Activated naive CD4-positive, alpha-beta T cell treated with anti-CD3 and anti-CD28 coated beads for 36 hours (primary cell): ENCODE data around the gene ZNF652. TPM values are rescaled to one million over a fixed set of nuclear protein-coding genes. Genes with fewer than 3 reads are reported as not detected.
A peak's percentile ranks its signal among the peaks of the same experiment; 100 is the strongest.
"Not testable (repeated sequence)": the region's sequence is repeated elsewhere in the genome, so short reads cannot be mapped to it uniquely, and the experiment has no call there.

ENCODE experiments used
- CTCF ChIA-PET: fragments of 350-600 bp; sonication (Branson Sonifier 250); formaldehyde crosslinking; loops from one replicate; lab custom pipeline; 2021; ENCODE audit warnings: antibody characterized with exemption; lab: Charles Lee
- DNase-seq: peaks from one replicate; pipeline ENCODE4 v3.0.0-alpha.2; 2020
- H3K27ac Mint-ChIP-seq: one replicate; pipeline ENCODE4 v1.8.0; 2021; ENCODE audit warnings: mild to moderate bottlenecking, mixed read lengths
- H3K27me3 Mint-ChIP-seq: one replicate; pipeline ENCODE4 v1.8.0; 2021; ENCODE audit warnings: low read depth, mixed read lengths
- H3K36me3 Mint-ChIP-seq: one replicate; pipeline ENCODE4 v1.8.0; 2021; ENCODE audit warnings: low read depth, mixed read lengths
- H3K4me1 Mint-ChIP-seq: one replicate; pipeline ENCODE4 v1.8.0; 2021; ENCODE audit warnings: low read depth, mixed read lengths
- H3K4me3 Mint-ChIP-seq: one replicate; pipeline ENCODE4 v1.8.0; 2021; ENCODE audit warnings: mild to moderate bottlenecking, moderate library complexity, mixed read lengths
- H3K9me3 Mint-ChIP-seq: one replicate; pipeline ENCODE4 v1.8.0; 2021; ENCODE audit warnings: mixed read lengths
- intact Hi-C: fragments of 100-400 bp; cut with micrococcal nuclease; formaldehyde crosslinking; loops from one replicate; pipeline ENCODE4 v1.15.1; 2023
- total RNA-seq, 2 experiments: library from RNA; stranded (reverse); gene quantifications; one replicate each; pipeline ENCODE4 v1.2.3, GENCODE V29; 2021

The ZNF652 gene
- total RNA-seq, 2 experiments from 2014 or later, result 5.5 to 5.8 TPM

DNA sequence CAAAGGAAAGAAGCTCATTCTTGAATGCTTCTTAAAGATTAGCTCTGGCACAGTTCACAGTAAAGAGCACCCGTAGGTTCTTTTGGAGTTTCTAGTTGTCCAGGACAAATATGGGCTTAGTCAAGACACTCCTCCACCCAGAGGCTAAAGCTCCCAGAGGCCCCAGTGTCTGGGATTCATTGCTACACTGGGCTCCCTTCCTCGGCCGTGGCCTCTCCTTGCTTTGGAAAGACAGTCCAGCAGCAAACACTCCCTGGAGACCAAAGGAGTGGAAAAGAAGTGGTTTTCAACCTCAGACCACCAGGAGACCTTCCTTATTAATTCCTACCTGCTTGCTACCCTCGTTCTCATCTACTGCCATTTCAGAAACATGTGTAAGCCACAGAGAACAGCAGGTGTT lies 35.5 kb upstream of the ZNF652 start:
- no peaks in the 10 kb centered on the region for H3K27me3 Mint-ChIP-seq
- no peak overlapping the region for H3K27ac Mint-ChIP-seq
- no peak overlapping the region for H3K4me3 Mint-ChIP-seq
- CTCF ChIA-PET, result interaction anchor here (0.6 to 1.9 kb wide), 12 partner anchors 9 to 281 kb away, joined by 3 to 22 read pairs (median 3); no protein-coding TSS in a partner anchor
- intact Hi-C loops, result no loop called here
- no peak for DNase-seq
- H3K36me3 Mint-ChIP-seq, result peaks cover 3% of the 10 kb centered on the region
- peaks cover 4% of the 10 kb centered on the region for H3K4me1 Mint-ChIP-seq
- no peaks in the 10 kb centered on the region for H3K9me3 Mint-ChIP-seq

- Mint-ChIP-seq H3K36me3 (no peaks in the 10 kb centered on the region), H3K4me3 (no peak overlapping the region), H3K27me3 (no peaks in the 10 kb centered on the region), H3K9me3 (no peaks in the 10 kb centered on the region), H3K27ac (no peak overlapping the region), H3K4me1 (peaks cover 31% of the 10 kb centered on the region)
- DNase-seq, result no peak
- CTCF ChIA-PET, result interaction anchor here (0.6 to 2.0 kb wide), 10 partner anchors 14 to 213 kb away, joined by 3 to 12 read pairs (median 3); no protein-coding TSS in a partner anchor
- intact Hi-C loops, result no loop called here
These were observed 31.6 kb upstream of the ZNF652 start for GRCh38 chr17:49393491-49394255.

GRCh38 chr17:49390548-49391324 lies 28.7 kb upstream of the ZNF652 start:
- Mint-ChIP-seq H3K27me3 (no peaks in the 10 kb centered on the region), H3K9me3 (no peaks in the 10 kb centered on the region), H3K4me1 (peaks cover 47% of the 10 kb centered on the region), H3K27ac (no peak overlapping the region), H3K4me3 (no peak overlapping the region), H3K36me3 (no peaks in the 10 kb centered on the region)
- DNase-seq, result peak; percentile 22
- intact Hi-C loops, result no loop called here
- CTCF ChIA-PET, result interaction anchor here (0.6 to 3.7 kb wide), 6 partner anchors 14 to 168 kb away, joined by 3 to 26 read pairs (median 4); no protein-coding TSS in a partner anchor

DNA sequence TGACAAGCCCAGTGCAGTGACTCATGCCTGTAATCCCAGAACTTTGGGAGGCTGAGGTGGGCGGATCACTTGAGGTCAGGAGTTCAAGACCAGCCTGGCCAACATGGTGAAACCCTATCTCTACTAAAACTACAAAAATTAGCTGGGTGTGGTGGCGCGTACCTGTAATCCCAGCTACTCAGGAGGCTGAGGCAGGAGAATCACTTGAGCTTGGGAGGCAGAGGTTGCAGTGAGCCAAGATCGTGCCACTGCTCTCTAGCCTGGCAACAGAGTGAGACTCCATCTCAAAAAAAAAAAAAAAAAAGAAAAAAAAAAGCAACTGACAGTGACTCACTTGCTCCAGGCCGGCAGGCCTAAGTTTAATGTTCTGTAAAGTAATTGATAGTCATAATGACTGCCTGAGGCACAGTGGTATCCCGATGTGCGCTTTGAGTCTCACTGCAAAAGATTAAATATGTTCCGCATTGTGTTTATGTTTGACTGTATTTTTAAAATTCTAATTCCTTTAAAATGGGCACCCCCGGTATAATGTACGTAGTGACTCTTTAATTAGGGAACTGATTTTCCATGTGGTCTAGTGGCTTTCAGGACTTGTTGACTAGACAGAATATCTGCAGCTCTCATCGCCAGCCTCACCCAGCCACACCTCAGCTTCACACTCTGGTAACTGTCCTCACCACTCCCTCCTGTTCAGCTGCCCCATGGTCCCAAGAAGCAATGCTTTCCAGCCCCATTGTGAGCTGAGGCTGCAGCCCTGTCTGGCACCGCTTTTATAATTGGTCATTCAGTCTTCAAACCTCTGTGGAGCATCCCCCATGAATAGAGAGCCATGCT lies 27.7 kb upstream of the ZNF652 start:
- H3K4me3 Mint-ChIP-seq, H3K27me3 Mint-ChIP-seq, H3K9me3 Mint-ChIP-seq, H3K36me3 Mint-ChIP-seq: not testable (repeated sequence)
- intact Hi-C loops, result loop anchor here (5.0 kb wide), 1 partner anchor 162 kb away; no protein-coding TSS in a partner anchor
- CTCF ChIA-PET, result interaction anchor here (0.7 to 3.7 kb wide), 10 partner anchors 7 to 383 kb away, joined by 3 to 26 read pairs (median 3); no protein-coding TSS in a partner anchor
- peaks cover 43% of the 10 kb centered on the region for H3K4me1 Mint-ChIP-seq
- H3K27ac Mint-ChIP-seq, result peak overlapping the region; percentile 76
- DNase-seq, result peak; percentile 53

DNA sequence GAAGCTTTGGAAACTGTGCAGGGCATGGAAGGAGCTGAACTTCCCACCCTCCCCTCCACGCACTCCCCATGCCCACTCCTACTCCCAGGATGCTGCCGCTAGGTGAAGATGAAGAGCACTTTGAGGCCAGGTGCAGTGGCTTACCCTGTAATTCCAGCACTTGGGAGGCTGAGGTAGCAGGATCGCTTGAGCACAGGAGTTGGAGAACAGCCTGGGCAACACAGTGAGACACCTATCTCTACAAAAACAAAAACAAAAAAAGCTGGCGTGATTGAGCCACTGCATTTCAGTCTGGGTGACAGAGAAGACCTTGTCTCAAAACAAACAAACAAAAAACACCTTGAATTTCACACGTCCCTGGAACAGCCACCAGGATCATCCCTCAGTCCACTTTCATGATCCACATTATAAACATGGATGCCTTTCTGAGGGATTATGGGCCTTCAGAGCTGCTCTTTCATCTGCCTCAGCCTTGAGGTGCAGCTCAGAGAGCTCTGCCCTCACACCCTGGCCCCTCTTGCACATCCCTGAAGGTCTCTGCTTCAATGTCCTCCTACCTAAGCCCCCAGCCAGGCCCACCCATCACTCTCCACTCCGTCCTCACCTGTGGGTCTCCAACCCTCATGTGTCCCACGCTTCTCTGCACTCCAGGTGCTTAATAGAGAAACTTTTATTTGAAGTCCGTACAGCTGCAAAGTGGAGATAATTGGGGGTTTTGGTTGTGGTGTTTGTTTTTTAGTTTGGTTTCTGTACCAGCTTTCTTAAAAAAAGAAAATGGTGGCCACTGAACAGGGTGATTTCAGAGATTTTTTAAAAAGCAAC lies 26.9 kb upstream of the ZNF652 start:
- Mint-ChIP-seq H3K4me1 (peaks cover 43% of the 10 kb centered on the region), H3K9me3 (no peaks in the 10 kb centered on the region), H3K27ac (peak overlapping the region; percentile 76), H3K4me3 (peak overlapping the region; percentile 30), H3K27me3 (no peaks in the 10 kb centered on the region), H3K36me3 (no peaks in the 10 kb centered on the region)
- intact Hi-C loops, result loop anchor here (1.0 to 5.0 kb wide), 2 partner anchors 27 to 162 kb away; partner anchors contain the start of gene ZNF652
- no peak for DNase-seq
- CTCF ChIA-PET, result interaction anchor here (0.6 to 3.7 kb wide), 11 partner anchors 8 to 382 kb away, joined by 3 to 26 read pairs (median 3); no protein-coding TSS in a partner anchor

- DNase-seq, result peak; percentile 56
- no peaks in the 10 kb centered on the region for H3K9me3 Mint-ChIP-seq
- CTCF ChIA-PET, result interaction anchor here (1.2 to 3.7 kb wide), 5 partner anchors 19 to 168 kb away, joined by 4 to 26 read pairs (median 5); no protein-coding TSS in a partner anchor
- intact Hi-C loops, result loop anchor here (1.0 to 5.0 kb wide), 2 partner anchors 26 to 161 kb away; partner anchors contain the start of gene ZNF652
- peak overlapping the region; percentile 30 for H3K4me3 Mint-ChIP-seq
- no peaks in the 10 kb centered on the region for H3K27me3 Mint-ChIP-seq
- H3K4me1 Mint-ChIP-seq, result peaks cover 43% of the 10 kb centered on the region
- H3K27ac Mint-ChIP-seq, result peak overlapping the region; percentile 76
- no peaks in the 10 kb centered on the region for H3K36me3 Mint-ChIP-seq
These were observed 26.2 kb upstream of the ZNF652 start for GRCh38 chr17:49388290-49388640.

DNA sequence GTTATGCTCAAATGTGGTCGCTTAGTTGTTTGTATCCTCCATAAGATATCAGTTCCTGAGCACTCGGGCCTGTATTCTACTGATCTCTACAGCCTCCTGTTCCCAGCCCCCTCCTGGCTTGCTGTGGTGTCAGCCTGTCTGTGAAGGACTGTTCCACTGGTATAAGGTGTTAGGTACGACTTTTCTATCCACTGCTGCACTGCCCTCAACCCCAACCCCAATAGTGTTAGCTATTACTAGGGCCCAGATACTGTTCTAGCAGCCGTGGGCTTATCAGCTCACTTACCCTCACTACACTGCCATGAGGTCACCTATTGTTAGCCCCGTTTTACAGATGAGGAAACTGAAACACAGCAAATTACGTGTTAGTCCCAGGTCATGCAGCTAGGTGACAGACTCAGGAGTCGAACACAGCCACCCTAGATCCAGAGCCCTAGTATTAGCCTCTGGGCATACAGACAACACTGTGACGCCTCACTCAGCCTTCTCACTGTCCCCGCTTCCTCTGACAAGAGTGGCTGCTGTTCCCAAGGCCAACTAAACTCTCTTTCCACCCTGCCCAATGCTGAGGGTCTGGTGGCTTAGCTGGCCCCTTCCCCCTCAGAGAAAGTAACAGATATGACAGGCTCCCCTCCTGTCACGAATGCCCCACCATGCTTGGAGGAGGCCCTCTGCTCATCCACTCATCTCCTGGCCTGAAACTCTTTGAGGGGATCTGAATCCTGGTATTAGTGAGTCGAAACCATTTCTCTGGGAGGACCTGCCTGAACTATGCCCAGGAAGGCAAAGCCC lies 25.6 kb upstream of the ZNF652 start:
- H3K4me1 Mint-ChIP-seq, result peaks cover 43% of the 10 kb centered on the region
- H3K36me3 Mint-ChIP-seq, result no peaks in the 10 kb centered on the region
- peak overlapping the region; percentile 30 for H3K4me3 Mint-ChIP-seq
- peak; percentile 24 for DNase-seq
- CTCF ChIA-PET, result interaction anchor here (0.6 to 3.7 kb wide), 9 partner anchors 19 to 182 kb away, joined by 3 to 26 read pairs (median 4); no protein-coding TSS in a partner anchor
- H3K27ac Mint-ChIP-seq, result peak overlapping the region; percentile 76
- H3K9me3 Mint-ChIP-seq, result no peaks in the 10 kb centered on the region
- intact Hi-C loops, result loop anchor here (1.0 to 5.0 kb wide), 2 partner anchors 25 to 160 kb away; partner anchors contain the start of gene ZNF652
- H3K27me3 Mint-ChIP-seq, result no peaks in the 10 kb centered on the region

GRCh38 chr17:49386373-49386772 lies 24.3 kb upstream of the ZNF652 start:
- intact Hi-C loops, result loop anchor here (5.0 kb wide), 1 partner anchor 159 kb away; no protein-coding TSS in a partner anchor
- no peaks in the 10 kb centered on the region for H3K27me3 Mint-ChIP-seq

DNA sequence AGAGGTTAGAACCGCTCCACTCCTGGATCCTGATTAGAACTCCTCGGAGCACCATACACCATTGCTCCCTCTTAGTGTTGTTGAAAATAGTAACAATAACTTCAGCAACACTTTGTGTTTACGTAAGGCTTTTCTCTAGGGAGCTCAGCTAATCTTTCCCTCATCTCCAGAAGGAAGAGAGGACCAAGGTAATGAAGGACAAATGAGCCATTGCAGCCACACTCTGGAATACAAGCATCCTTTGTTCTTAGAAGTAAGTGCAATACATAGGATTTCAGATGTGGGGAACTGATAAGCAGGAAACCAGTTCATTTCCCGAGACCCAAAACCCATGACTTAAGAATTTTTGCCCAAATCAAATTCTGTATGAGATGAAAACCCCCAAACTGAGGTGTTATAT lies 22.9 kb upstream of the ZNF652 start:
- DNase-seq, result no peak
- intact Hi-C loops, result loop anchor here (5.0 kb wide), 1 partner anchor 158 kb away; no protein-coding TSS in a partner anchor
- Mint-ChIP-seq H3K36me3 (no peaks in the 10 kb centered on the region), H3K27me3 (no peaks in the 10 kb centered on the region), H3K4me3 (no peak overlapping the region), H3K4me1 (peaks cover 27% of the 10 kb centered on the region), H3K9me3 (no peaks in the 10 kb centered on the region), H3K27ac (no peak overlapping the region)
- CTCF ChIA-PET, result no interaction called here

More at GRCh38 chr17:49386373-49386772, 24.3 kb upstream of the ZNF652 start:
- peaks cover 42% of the 10 kb centered on the region for H3K4me1 Mint-ChIP-seq
- CTCF ChIA-PET, result interaction anchor here (0.5 to 0.9 kb wide), 3 partner anchors 18 to 71 kb away, joined by 3 to 4 read pairs (median 3); no protein-coding TSS in a partner anchor
- no peak overlapping the region for H3K27ac Mint-ChIP-seq
- no peaks in the 10 kb centered on the region for H3K36me3 Mint-ChIP-seq
- DNase-seq, result no peak
- H3K4me3 Mint-ChIP-seq, result no peak overlapping the region
- no peaks in the 10 kb centered on the region for H3K9me3 Mint-ChIP-seq

GRCh38 chr17:49383060-49383459 lies 21.0 kb upstream of the ZNF652 start:
- Mint-ChIP-seq H3K27ac (no peak overlapping the region), H3K4me3 (no peak overlapping the region), H3K9me3 (no peaks in the 10 kb centered on the region), H3K4me1 (peaks cover 10% of the 10 kb centered on the region), H3K36me3 (no peaks in the 10 kb centered on the region), H3K27me3 (no peaks in the 10 kb centered on the region)
- DNase-seq, result no peak
- CTCF ChIA-PET, result interaction anchor here (1.0 kb wide), 1 partner anchor 173 kb away, joined by 3 read pairs; no protein-coding TSS in a partner anchor
- intact Hi-C loops, result no loop called here
